PFSK-1 (cell line): ENCODE results near the gene PARP1. TPM values are rescaled to one million over a fixed set of nuclear protein-coding genes. Genes with fewer than 3 reads are reported as not detected.

Experiments
- FOXP2 ChIP-seq: optimal IDR thresholded peaks from 2 replicates; pipeline ENCODE3; 2011; ENCODE audit warnings: borderline replicate concordance, control low read depth, inconsistent platforms; ENCODE audit not compliant: insufficient read depth; ENCODE audit errors: extremely low read length, extremely low read depth
- POLR2AphosphoS5 ChIP-seq: IDR thresholded peaks from 2 replicates; pipeline ENCODE4 v1.6.1; 2012; ENCODE audit warnings: low read depth, mild to moderate bottlenecking, control low read depth, low read length, moderate library complexity
- SIN3A ChIP-seq: IDR thresholded peaks from 2 replicates; pipeline ENCODE4 v1.6.1; 2012; ENCODE audit warnings: mild to moderate bottlenecking, low read length, moderate library complexity, borderline replicate concordance; ENCODE audit not compliant: insufficient read depth
- TAF1 ChIP-seq: IDR thresholded peaks from 2 replicates; pipeline ENCODE4 v1.6.1; 2012; ENCODE audit warnings: low read length, control low read depth, borderline replicate concordance; ENCODE audit not compliant: insufficient read depth
- polyA plus RNA-seq: library from polyadenylated mRNA; unstranded; fragments of >200 nt; gene quantifications from one replicate; pipeline ENCODE4 v1.2.1, GENCODE V29; 2012; ENCODE audit warnings: low read depth, missing spikeins; ENCODE audit not compliant: insufficient read length
- TF ChIP-seq, protein P1 (sequence below), 2 experiments: IDR thresholded peaks; 2 replicates each; pipeline versions ENCODE4 v1.6.1 to v1.8.0; 2011 to 2012; ENCODE audit warnings: low read depth in 2 of 2, low read length in 2 of 2, control low read depth in 1 of 2, inconsistent platforms in 1 of 2, mild to moderate bottlenecking in 1 of 2, moderate library complexity in 1 of 2; ENCODE audit not compliant: insufficient read depth in 1 of 2

PARP1 gene
- 125 TPM for polyA plus RNA-seq

DNA sequence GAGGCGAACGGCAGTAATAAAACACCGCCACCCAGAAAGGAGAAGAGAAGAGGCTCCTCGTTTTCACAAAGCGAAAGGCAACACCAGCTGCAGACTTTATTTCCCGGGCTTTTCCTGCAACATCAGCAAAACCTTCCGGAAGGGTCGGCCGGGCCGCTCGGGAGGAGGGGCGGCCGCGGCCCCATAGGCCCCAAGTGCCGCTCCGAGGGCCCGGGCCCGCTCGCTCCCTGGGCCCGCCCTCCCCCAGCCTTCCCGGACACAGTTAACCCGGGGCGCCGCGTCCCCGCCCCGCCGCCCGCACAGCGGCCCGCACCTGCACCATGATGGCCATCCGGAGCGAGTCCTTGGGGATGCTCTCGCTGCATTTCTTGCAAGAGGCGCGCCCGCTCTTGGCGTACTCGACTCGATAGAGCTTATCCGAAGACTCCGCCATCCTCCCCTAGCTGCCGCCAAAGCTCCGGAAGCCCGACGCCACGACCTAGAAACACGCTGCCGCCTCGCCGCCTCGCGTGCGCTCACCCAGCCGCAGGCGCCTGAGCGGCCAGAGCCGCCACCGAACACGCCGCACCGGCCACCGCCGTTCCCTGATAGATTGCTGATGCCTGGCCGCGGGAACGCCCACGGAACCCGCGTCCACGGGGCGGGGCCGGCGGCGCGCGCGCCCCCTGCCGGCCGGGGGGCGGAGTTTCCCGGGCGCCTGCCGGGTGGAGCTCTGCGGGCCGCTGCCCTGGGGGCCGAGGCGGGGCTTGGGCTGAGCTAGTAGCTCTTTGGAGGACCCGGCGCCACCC, at the start of gene PARP1:
Gene PARP1, minus strand, starts transcription at position 597 of the 788 bp plus-strand sequence. Its CDS starts 164 bp downstream, at position 433.
- peak; percentile 85 for TF ChIP-seq POLR2AphosphoS5
- peak; percentile 92 for TF ChIP-seq FOXP2
- TF ChIP-seq, protein P1, sequence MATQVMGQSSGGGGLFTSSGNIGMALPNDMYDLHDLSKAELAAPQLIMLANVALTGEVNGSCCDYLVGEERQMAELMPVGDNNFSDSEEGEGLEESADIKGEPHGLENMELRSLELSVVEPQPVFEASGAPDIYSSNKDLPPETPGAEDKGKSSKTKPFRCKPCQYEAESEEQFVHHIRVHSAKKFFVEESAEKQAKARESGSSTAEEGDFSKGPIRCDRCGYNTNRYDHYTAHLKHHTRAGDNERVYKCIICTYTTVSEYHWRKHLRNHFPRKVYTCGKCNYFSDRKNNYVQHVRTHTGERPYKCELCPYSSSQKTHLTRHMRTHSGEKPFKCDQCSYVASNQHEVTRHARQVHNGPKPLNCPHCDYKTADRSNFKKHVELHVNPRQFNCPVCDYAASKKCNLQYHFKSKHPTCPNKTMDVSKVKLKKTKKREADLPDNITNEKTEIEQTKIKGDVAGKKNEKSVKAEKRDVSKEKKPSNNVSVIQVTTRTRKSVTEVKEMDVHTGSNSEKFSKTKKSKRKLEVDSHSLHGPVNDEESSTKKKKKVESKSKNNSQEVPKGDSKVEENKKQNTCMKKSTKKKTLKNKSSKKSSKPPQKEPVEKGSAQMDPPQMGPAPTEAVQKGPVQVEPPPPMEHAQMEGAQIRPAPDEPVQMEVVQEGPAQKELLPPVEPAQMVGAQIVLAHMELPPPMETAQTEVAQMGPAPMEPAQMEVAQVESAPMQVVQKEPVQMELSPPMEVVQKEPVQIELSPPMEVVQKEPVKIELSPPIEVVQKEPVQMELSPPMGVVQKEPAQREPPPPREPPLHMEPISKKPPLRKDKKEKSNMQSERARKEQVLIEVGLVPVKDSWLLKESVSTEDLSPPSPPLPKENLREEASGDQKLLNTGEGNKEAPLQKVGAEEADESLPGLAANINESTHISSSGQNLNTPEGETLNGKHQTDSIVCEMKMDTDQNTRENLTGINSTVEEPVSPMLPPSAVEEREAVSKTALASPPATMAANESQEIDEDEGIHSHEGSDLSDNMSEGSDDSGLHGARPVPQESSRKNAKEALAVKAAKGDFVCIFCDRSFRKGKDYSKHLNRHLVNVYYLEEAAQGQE (IDR thresholded peaks at IDR 0.05; ENCODE audit: insufficient read depth in 1 of 2, low read depth in 2 of 2, low read length in 2 of 2), result peak in 1 of 2 experiments; percentile 49; a peak in 1 of 4 replicates
- peak; percentile 73; the same call in 1 of the 2 replicates for TF ChIP-seq TAF1
- TF ChIP-seq SIN3A, result peak; percentile 96; the same call in 1 of the 2 replicates

DNA sequence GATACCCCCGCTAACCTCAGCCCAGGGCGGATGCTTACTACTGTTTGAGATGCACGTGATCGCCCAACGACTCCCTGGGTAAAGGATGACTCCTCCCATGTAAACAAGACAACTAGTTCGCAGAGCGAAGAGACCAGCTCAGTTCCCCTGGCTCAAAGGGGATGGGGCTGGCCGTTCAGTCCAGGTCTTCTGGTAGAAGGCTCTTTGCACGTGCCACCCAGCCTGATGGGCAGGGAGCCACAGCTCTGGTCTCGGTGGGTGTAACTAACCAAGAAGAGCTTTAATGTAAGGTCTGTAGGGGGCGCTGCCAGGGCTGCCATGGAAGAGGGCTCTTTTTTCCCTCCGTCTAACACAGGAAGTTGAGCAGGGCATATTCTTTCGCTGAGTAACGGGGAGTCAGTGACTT, 49.4 kb upstream of the PARP1 start:
- TF ChIP-seq FOXP2 (peak; percentile 47), SIN3A (no peak)

DNA sequence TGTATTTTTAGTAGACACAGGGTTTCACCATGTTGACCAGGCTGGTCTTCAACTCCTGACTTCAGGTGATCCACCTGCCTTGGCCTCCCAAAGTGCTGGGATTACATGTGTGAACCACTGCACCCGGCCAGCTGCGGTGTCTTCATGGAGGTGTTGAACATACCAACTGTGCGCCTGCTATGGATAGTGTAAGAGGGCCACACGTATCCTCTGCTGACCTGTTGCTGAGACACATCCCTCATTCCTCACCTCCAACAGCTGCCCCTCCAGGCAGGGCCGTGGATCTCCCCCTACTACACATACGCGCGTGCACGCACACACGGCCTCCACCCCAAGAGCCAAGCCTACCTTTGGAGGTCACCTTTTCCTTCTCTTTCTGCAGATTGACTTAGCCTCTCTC, 48.0 kb upstream of the PARP1 start:
- TF ChIP-seq, protein P1 (IDR thresholded peaks at IDR 0.05; ENCODE audit: insufficient read depth in 1 of 2, low read depth in 2 of 2, low read length in 2 of 2), result no peak
- TF ChIP-seq POLR2AphosphoS5 (no peak), FOXP2 (no peak), SIN3A (no peak), TAF1 (no peak)

DNA sequence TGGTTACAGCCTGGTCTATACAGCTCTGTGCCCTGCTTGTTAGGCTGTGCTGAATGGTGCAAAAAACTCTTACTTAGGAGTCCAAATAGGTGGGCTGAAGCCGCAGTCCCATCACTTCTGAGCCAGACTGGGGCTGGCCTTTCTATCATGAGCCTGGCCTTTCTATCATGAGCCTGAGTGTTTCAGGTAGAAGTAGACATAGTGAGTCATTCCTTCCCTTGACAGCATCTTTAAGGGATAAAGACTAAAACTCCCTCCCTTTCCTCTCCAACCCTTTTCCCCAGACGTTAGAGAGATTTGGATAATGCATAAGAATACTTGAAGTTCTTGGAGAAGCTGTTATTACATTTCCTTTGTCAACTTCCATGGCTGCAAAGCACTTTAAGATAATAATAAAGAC, 46.5 kb upstream of the PARP1 start:
- no peak for TF ChIP-seq FOXP2
- no peak for TF ChIP-seq SIN3A
- no peak for TF ChIP-seq TAF1
- TF ChIP-seq, protein P1 (IDR thresholded peaks at IDR 0.05; ENCODE audit: insufficient read depth in 1 of 2, low read depth in 2 of 2, low read length in 2 of 2), result no peak
- no peak for TF ChIP-seq POLR2AphosphoS5

DNA sequence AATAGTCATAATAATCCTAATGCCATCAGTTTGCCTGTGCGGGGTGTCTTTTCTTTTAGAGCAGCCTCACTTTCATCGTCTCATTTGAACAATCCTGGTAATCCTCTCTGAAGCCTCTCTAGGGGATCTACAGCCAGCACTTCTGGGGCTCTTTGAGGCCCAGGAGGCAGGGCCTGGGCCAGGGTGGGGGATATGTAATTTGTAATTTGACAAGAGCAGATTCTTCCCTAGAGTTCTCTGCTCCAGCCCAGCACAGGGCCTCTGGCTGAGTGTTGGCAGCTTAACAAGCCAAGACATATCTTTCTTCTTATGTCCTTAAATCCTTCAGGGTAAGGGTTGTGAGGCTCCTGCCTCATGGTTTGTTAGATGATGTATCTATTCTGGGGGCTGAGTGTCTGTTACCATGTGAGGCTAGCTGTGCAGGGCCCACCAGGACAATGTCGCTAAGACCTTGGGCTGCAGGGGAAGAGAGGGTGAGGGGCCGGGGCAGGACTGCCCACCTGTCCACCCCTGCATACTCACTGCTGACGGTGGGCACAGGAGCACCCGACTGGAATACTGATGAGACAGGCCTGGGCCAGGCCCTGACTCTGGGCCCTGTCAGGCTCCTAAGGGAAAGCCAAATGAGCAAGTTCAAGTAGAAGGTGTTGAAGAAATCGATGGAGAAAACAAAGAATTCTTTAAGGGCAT, 45.3 kb upstream of the PARP1 start:
- TF ChIP-seq TAF1 (no peak), POLR2AphosphoS5 (no peak)

DNA sequence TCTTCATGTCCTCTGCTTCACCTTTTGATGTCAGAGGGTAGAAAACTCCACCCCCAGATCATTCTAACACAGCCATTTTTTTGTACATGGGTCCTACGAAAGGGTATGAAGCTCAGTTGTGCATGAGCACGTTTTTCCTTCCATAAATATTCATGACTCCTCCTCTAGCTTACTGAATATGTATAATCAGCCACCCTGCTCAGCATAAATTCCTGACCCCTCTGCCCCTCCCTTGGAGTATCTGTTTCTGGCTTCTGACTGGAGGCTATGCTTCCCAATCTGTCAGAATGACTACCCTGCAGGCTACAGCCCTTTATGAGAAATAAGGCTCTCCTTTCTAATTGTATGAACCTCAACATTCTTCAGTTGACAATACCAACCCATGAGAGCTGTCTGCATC, 42.8 kb upstream of the PARP1 start:
- TF ChIP-seq FOXP2 (no peak), POLR2AphosphoS5 (no peak), SIN3A (no peak), TAF1 (no peak)
- TF ChIP-seq, protein P1 (IDR thresholded peaks at IDR 0.05; ENCODE audit: insufficient read depth in 1 of 2, low read depth in 2 of 2, low read length in 2 of 2), result no peak
